Measurements from ENCODE around the gene USP10. TPM values are rescaled to one million over a fixed set of nuclear protein-coding genes. Genes with fewer than 3 reads are reported as not detected.

Gene USP10
- total and polyA plus RNA-seq, 2 donors (not counting 3 experiments of a cell fraction or from before 2014, with no cell fraction given): 84.0 to 115 TPM

- intact Hi-C loops (cut with micrococcal nuclease) (no loop called here), dilution Hi-C loops (cut with MboI; ENCODE audit: extremely low pct_ligation_motif_present, low sequenced_read_pairs) (no loop called here)
- no peaks in the 10 kb centered on the region for H3K79me2 ChIP-seq (ENCODE audit: control insufficient read depth, insufficient read depth, low read length)
- H3K27me3 ChIP-seq (ENCODE audit: control insufficient read depth in 2 of 2, insufficient read depth in 2 of 2, low read length in 2 of 2): peaks cover 13 to 20% of the 10 kb centered on the region in 2 experiments
- H2AFZ ChIP-seq (ENCODE audit: low read depth, low read length): no peak overlapping the region
- BruUV-seq (replicated peaks): no TSS peak
- no peak for TF ChIP-seq EZH2 (IDR thresholded peaks at IDR 0.05; ENCODE audit: borderline replicate concordance, low read depth, low read length, severe bottlenecking)
- TF ChIP-seq POLR2AphosphoS5 (IDR thresholded peaks at IDR 0.05; ENCODE audit: insufficient read depth, low read depth, low read length): no peak
- TF ChIP-seq GATA2 (IDR thresholded peaks at IDR 0.05; ENCODE audit: insufficient read depth, insufficient read length, low read depth, low read length): no peak
- TF ChIP-seq MAX (IDR thresholded peaks at IDR 0.05; ENCODE audit: insufficient read depth, insufficient read length): no peak
- no peaks in the 10 kb centered on the region for H3K4me1 ChIP-seq (ENCODE audit: control insufficient read depth, extremely low read depth, insufficient read depth, low read length)
- no peak overlapping the region for H3K9ac ChIP-seq (replicated peaks; ENCODE audit: extremely low read depth, insufficient read depth, low read length)
- no peaks in the 10 kb centered on the region for H3K36me3 ChIP-seq (ENCODE audit: control insufficient read depth in 2 of 2, extremely low read depth in 1 of 2, insufficient read depth in 2 of 2, low read length in 2 of 2)
- no peaks in the 10 kb centered on the region for H3K9me3 ChIP-seq (replicated peaks; ENCODE audit: control insufficient read depth, insufficient read depth, low read length)
- FAIRE-seq (no peak), DNase-seq (ENCODE audit: low read depth, low spot score) (no peak)
- no peak overlapping the region for H3K27ac ChIP-seq (ENCODE audit: insufficient read depth, low read depth, low read length)
- no peaks in the 10 kb centered on the region for H3K9me1 ChIP-seq (replicated peaks; ENCODE audit: control insufficient read depth, extremely low read depth, insufficient read depth, low read length)
- no peak overlapping the region for H3K4me2 ChIP-seq (ENCODE audit: insufficient read depth, low read length)
- POLR2A ChIA-PET: no interaction called here
- H4K20me1 ChIP-seq (replicated peaks; ENCODE audit: control insufficient read depth, extremely low read depth, insufficient read depth, low read length): no peaks in the 10 kb centered on the region
- H3K4me3 ChIP-seq (replicated peaks in 1 of 3; ENCODE audit: insufficient read depth in 1 of 3, low read depth in 1 of 3, low read length in 3 of 3): no peak overlapping the region
- CTCF ChIA-PET: interaction anchor here (0.6 to 1.3 kb wide), 3 partner anchors 35 to 61 kb away, joined by 3 to 5 read pairs (median 3); no protein-coding TSS in a partner anchor
Measured at GRCh38 chr16:84677017-84677803, 22.6 kb upstream of the USP10 start.

- FAIRE-seq (no peak), DNase-seq (ENCODE audit: low read depth, low spot score) (no peak)
- Histone ChIP-seq H2AFZ (ENCODE audit: low read depth, low read length) (no peak overlapping the region), H3K4me1 (ENCODE audit: control insufficient read depth, extremely low read depth, insufficient read depth, low read length) (no peaks in the 10 kb centered on the region), H4K20me1 (replicated peaks; ENCODE audit: control insufficient read depth, extremely low read depth, insufficient read depth, low read length) (no peaks in the 10 kb centered on the region), H3K4me2 (ENCODE audit: insufficient read depth, low read length) (no peak overlapping the region), H3K9me3 (replicated peaks; ENCODE audit: control insufficient read depth, insufficient read depth, low read length) (no peaks in the 10 kb centered on the region), H3K27me3 (ENCODE audit: control insufficient read depth in 2 of 2, insufficient read depth in 2 of 2, low read length in 2 of 2) (peaks cover 13 to 20% of the 10 kb centered on the region in 2 experiments), H3K27ac (ENCODE audit: insufficient read depth, low read depth, low read length) (no peak overlapping the region), H3K79me2 (ENCODE audit: control insufficient read depth, insufficient read depth, low read length) (no peaks in the 10 kb centered on the region), H3K9ac (replicated peaks; ENCODE audit: extremely low read depth, insufficient read depth, low read length) (no peak overlapping the region), H3K4me3 (replicated peaks in 1 of 3; ENCODE audit: insufficient read depth in 1 of 3, low read depth in 1 of 3, low read length in 3 of 3) (no peak overlapping the region), H3K9me1 (replicated peaks; ENCODE audit: control insufficient read depth, extremely low read depth, insufficient read depth, low read length) (no peaks in the 10 kb centered on the region), H3K36me3 (ENCODE audit: control insufficient read depth in 2 of 2, extremely low read depth in 1 of 2, insufficient read depth in 2 of 2, low read length in 2 of 2) (no peaks in the 10 kb centered on the region)
- CTCF ChIA-PET: interaction anchor here (1.0 to 1.3 kb wide), 2 partner anchors 35 to 61 kb away, joined by 3 to 5 read pairs; no protein-coding TSS in a partner anchor
- POLR2A ChIA-PET: no interaction called here
- no TSS peak for BruUV-seq (replicated peaks)
- intact Hi-C loops (cut with micrococcal nuclease) (no loop called here), dilution Hi-C loops (cut with MboI; ENCODE audit: extremely low pct_ligation_motif_present, low sequenced_read_pairs) (no loop called here)
- TF ChIP-seq MAX (IDR thresholded peaks at IDR 0.05; ENCODE audit: insufficient read depth, insufficient read length) (no peak), CTCF (IDR thresholded peaks at IDR 0.05; ENCODE audit: extremely low read depth in 1 of 2, insufficient read depth in 1 of 2, low read depth in 1 of 2, low read length in 2 of 2) (no peak), FOS (IDR thresholded peaks at IDR 0.05; ENCODE audit: borderline replicate concordance, insufficient read depth, low read length) (no peak), JUN (IDR thresholded peaks at IDR 0.05; ENCODE audit: borderline replicate concordance, insufficient read depth, insufficient read length, low read depth) (no peak), POLR2A (IDR thresholded peaks at IDR 0.05; ENCODE audit: low read depth, low read length) (no peak)
Measured at GRCh38 chr16:84677849-84678248, 22.0 kb upstream of the USP10 start.

Data from endothelial cell of umbilical vein (primary cell).